Stomach (tissue), 9 donors: ENCODE data around the gene SDK2. TPM values are rescaled to one million over a fixed set of nuclear protein-coding genes. Genes with fewer than 3 reads are reported as not detected.

ENCODE experiments used
- DNase-seq, 2 donors: peaks; one replicate each; pipeline versions ENCODE4 v3.0.0 to v3.0.0-alpha.2; 2013 to 2019
- H3K27ac ChIP-seq, 5 donors: fragments of 200-600 bp in 4 of 5; sonication (generic) in 4 of 5; one replicate each; pipeline ENCODE4 v1.5.1; 2013 to 2019; ENCODE audit warnings: mild to moderate bottlenecking in 1 of 5, moderate library complexity in 1 of 5
- H3K27me3 ChIP-seq, 3 donors: fragments of 200-600 bp; sonication (generic); one replicate each; pipeline ENCODE4 v1.5.1; 2017 to 2019; ENCODE audit warnings: mixed run types in 1 of 3
- H3K36me3 ChIP-seq, 4 donors: fragments of 200-600 bp; sonication (generic); 1 replicate in 3 of 4; 2 replicates in 1 of 4; pipeline ENCODE4 v1.5.1; 2016 to 2019
- H3K4me1 ChIP-seq, 4 donors: fragments of 200-600 bp; sonication (generic); one replicate each; pipeline ENCODE4 v1.5.1; 2016 to 2019
- H3K4me3 ChIP-seq, 4 donors: fragments of 200-600 bp; sonication (generic) in 3 of 4; one replicate each; pipeline ENCODE4 v1.5.1; 2016 to 2019; ENCODE audit warnings: mild to moderate bottlenecking in 1 of 4
- H3K9me3 ChIP-seq, 4 donors: fragments of 200-600 bp; sonication (generic); one replicate each; pipeline ENCODE4 v1.5.1; 2016 to 2019
- EP300 ChIP-seq: sonication (generic); formaldehyde crosslinking; IDR thresholded peaks from one replicate; pipeline ENCODE4 v1.6.1; 2017; ENCODE audit warnings: antibody characterized with exemption
- POLR2A ChIP-seq, 4 donors: fragments of 450-650 bp; IDR thresholded peaks; one replicate each; pipeline ENCODE4 v1.6.1; 2016; ENCODE audit warnings: antibody characterized with exemption in 4 of 4, control low read depth in 2 of 4, mild to moderate bottlenecking in 1 of 4, moderate library complexity in 1 of 4
- POLR2AphosphoS5 ChIP-seq, 3 donors: sonication (generic); formaldehyde crosslinking; IDR thresholded peaks; one replicate each; pipeline ENCODE4 v1.6.1; 2016; ENCODE audit warnings: antibody characterized with exemption in 3 of 3
- WGBS, 5 donors: extraction: QIAGEN DNeasy Blood & Tissue Kit in 3 of 5; methylation state at CpG; one replicate each; pipeline versions ENCODE4 v1.1.5 to v1.1.7; 2013 to 2018; 5-methylcytosine and 5-hydroxymethylcytosine counted together
- intact Hi-C: fragments of 100-400 bp; cut with DNase I; formaldehyde crosslinking; loops from one replicate; pipeline ENCODE4 v1.15.1; 2023; ENCODE audit warnings: low total_unique reads
- polyA plus RNA-seq, 3 donors: library from polyadenylated mRNA; stranded (reverse); fragments of 200-250 nt; gene quantifications; one replicate each; pipeline ENCODE4 v1.2.3, GENCODE V29; 2013
- total RNA-seq, 5 donors: library from RNA; depleted of rRNA; stranded (reverse); fragments of >200 nt; gene quantifications; one replicate each; pipeline versions ENCODE4 v1.1.0 to v1.2.3, GENCODE V29; 2014 to 2016
- TF ChIP-seq, protein P1 (sequence below), 7 experiments: fragments of 450-650 bp in 4 of 7; fragments of 200-600 bp in 3 of 7; sonication (generic) in 3 of 7; IDR thresholded peaks; one replicate each; pipeline ENCODE4 v1.5.1; 2016 to 2019; ENCODE audit warnings: antibody characterized with exemption in 7 of 7, control low read depth in 2 of 7, mild to moderate bottlenecking in 1 of 7
- donor health status: healthy with polysubstance abuse.
- donor health status: Bipolar disorder and iron deficiency.
- donor health status: healthy.

Gene SDK2
- total and polyA plus RNA-seq, 8 donors: under 0.01 to 9.6 (median 0.44) TPM; not detected in 1

DNA sequence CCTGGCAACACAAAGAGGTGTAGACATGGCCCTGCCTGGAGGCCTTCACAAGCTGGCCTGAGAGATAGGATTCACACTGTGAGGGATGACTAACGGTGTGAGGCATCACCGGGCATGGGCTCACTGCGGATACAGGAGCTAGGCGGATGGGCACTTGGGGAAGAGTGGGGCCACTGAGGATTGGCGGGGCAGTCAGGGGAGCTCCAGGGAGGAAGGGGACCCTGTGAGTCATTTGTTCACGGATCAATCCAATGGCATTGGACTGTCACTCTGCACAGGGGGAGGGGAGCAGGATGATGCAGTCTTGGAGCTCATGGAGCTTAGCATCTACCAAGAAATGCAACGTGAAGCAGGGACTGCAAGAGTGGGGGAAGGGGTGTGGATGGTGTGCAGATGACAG lies 117.3 kb downstream of the SDK2 start:
- Histone ChIP-seq H3K4me3 (no peak overlapping the region), H3K27me3 (no peaks in the 10 kb centered on the region), H3K4me1 (no peaks in the 10 kb centered on the region), H3K9me3 (no peaks in the 10 kb centered on the region), H3K27ac (no peak overlapping the region), H3K36me3 (no peaks in the 10 kb centered on the region)
- DNase-seq: no peak
- intact Hi-C loops: no loop called here
- TF ChIP-seq, protein P1, sequence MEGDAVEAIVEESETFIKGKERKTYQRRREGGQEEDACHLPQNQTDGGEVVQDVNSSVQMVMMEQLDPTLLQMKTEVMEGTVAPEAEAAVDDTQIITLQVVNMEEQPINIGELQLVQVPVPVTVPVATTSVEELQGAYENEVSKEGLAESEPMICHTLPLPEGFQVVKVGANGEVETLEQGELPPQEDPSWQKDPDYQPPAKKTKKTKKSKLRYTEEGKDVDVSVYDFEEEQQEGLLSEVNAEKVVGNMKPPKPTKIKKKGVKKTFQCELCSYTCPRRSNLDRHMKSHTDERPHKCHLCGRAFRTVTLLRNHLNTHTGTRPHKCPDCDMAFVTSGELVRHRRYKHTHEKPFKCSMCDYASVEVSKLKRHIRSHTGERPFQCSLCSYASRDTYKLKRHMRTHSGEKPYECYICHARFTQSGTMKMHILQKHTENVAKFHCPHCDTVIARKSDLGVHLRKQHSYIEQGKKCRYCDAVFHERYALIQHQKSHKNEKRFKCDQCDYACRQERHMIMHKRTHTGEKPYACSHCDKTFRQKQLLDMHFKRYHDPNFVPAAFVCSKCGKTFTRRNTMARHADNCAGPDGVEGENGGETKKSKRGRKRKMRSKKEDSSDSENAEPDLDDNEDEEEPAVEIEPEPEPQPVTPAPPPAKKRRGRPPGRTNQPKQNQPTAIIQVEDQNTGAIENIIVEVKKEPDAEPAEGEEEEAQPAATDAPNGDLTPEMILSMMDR (IDR thresholded peaks at IDR 0.05): no peak
- TF ChIP-seq POLR2AphosphoS5 (IDR thresholded peaks at IDR 0.05): no peak
- WGBS, 5 donors: 71 to 93% (median 86%) methylated on average over 7 of the region's 7 CpGs

DNA sequence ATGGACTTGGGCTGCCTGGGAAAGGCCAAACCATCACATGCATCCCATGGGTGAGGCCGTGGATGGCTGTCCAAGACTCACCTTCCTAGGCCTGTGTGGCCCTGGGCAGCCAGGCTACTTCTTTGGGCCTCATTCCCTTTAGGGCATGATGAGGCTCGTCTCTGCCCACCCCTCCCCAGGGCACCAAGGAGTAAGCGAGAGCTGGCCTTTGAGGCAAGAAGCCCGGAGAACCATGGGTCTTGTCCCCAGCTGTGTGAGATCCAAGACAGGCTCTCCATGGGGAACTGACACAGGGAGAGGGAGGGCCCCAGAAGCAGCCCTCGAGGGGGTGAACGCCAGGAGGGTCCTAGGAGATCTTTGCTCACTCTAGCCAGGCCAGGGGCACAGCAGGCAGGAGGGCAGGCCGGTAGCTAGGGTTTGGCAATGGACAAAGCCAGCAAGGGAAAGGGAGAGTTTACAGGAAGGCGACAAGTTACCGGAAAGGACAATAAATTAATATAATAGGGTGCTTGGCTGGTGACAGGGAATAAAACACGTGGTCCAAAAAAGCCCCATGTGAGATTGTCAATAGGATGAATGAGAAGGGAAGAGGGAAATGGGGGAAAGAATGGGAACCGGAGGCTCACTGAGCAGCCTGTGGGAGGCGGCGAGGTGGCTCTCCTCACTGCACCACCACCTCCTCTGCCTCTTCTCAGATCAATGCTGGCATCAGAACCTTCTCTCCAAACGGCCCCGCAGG lies 119.1 kb downstream of the SDK2 start:
- DNase-seq: no peak
- intact Hi-C loops: no loop called here
- Histone ChIP-seq H3K36me3 (no peaks in the 10 kb centered on the region), H3K27ac (no peak overlapping the region), H3K4me1 (no peaks in the 10 kb centered on the region), H3K9me3 (no peaks in the 10 kb centered on the region), H3K27me3 (no peaks in the 10 kb centered on the region), H3K4me3 (no peak overlapping the region)
- WGBS, 5 donors: 73 to 81% (median 78%) methylated on average over 11 to 15 of the region's 15 CpGs
- TF ChIP-seq, protein P1 (IDR thresholded peaks at IDR 0.05): no peak
- no peak for TF ChIP-seq POLR2A (IDR thresholded peaks at IDR 0.05)
- TF ChIP-seq EP300: no peak

DNA sequence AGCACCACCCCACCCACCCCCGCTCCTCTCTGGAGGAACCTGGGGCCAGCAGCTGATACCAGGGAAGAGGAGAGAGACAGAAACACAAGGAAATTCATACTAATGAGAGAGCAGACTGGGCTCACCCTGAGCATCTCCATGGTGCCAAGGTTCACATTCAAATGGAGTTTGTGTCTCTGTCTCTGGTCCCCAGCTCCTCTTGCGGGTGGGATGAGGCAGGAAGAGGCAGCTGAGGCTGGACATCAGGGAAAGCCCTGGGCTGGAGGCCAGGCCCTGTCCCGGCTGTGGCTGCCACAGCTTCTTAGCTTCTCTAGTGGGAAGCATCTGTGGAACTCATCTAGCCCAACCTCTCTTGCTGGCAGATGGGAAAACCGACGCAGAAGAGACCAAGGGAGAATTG lies 121.5 kb downstream of the SDK2 start:
- Histone ChIP-seq H3K27ac (no peak overlapping the region), H3K4me1 (no peaks in the 10 kb centered on the region), H3K36me3 (no peaks in the 10 kb centered on the region), H3K4me3 (no peak overlapping the region), H3K9me3 (no peaks in the 10 kb centered on the region), H3K27me3 (no peaks in the 10 kb centered on the region)
- no peak for TF ChIP-seq POLR2A (IDR thresholded peaks at IDR 0.05)
- no peak for TF ChIP-seq EP300
- no peak for TF ChIP-seq POLR2AphosphoS5 (IDR thresholded peaks at IDR 0.05)
- TF ChIP-seq, protein P1 (IDR thresholded peaks at IDR 0.05): no peak
- intact Hi-C loops: no loop called here
- DNase-seq: no peak
- 69 to 79% (median 76%) methylated on average over 5 of the region's 5 CpGs for WGBS, 5 donors

DNA sequence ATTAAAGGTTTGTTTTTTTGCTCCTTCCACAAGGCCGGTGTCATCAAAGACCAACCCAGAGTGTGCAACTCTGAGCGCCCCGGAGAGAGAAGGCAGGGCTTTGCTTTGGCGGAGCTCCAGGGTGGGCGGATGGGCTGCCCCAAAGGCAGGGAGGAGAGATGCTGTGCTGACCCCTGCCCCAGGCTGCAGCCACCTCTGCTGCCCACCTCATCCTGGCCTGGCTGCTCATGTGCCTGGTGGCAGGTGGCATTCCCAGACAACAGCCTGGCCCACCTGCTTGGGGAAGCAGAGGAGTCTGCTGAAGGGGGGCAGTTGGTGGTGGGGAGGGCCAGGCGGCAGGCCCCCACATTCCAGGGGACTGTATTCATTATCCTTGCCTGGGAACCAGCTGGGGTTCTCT lies 122.1 kb downstream of the SDK2 start:
- H3K4me1 ChIP-seq: no peaks in the 10 kb centered on the region
- intact Hi-C loops: no loop called here
- DNase-seq: no peak
- no peak overlapping the region for H3K4me3 ChIP-seq
- H3K27me3 ChIP-seq: no peaks in the 10 kb centered on the region
- H3K9me3 ChIP-seq: no peaks in the 10 kb centered on the region
- whole genome bisulfite sequencing, 5 donors: 71 to 88% (median 79%) methylated on average over 6 of the region's 6 CpGs
- no peaks in the 10 kb centered on the region for H3K36me3 ChIP-seq
- TF ChIP-seq EP300 (no peak), POLR2A (IDR thresholded peaks at IDR 0.05) (no peak), POLR2AphosphoS5 (IDR thresholded peaks at IDR 0.05) (no peak)
- TF ChIP-seq, protein P1 (IDR thresholded peaks at IDR 0.05): no peak
- no peak overlapping the region for H3K27ac ChIP-seq
